K562 (cell line): ENCODE results near the gene NTN4. TPM values are rescaled to one million over a fixed set of nuclear protein-coding genes. Genes with fewer than 3 reads are reported as not detected.

Experiments
- ATAC-seq: fragments of 200-7000 bp; cut with Tn5 transposase; 3 replicates; pipeline ENCODE4 v1.9.1; 2020; ENCODE audit warnings: moderate library complexity
- BruUV-seq: library from RNA; stranded (reverse); fragments of 400-500 nt; replicated peaks from 2 replicates; lab custom pipeline; 2021; lab: Mats Ljungman, UMichigan
- CTCF ChIA-PET: fragments of 300-600 bp; formaldehyde crosslinking; extraction: SDS; loops from one replicate; lab custom pipeline; 2021; ENCODE audit warnings: low intra/inter-chr PET ratio; lab: Yijun Ruan, JAX
- POLR2A ChIA-PET: fragments of 300-600, 350-650 bp; sonication (Branson Sonifier 250); formaldehyde crosslinking; extraction: SDS; loops from one replicate; lab custom pipeline; 2021; ENCODE audit warnings: antibody characterized with exemption, inconsistent platforms; lab: Yijun Ruan, JAX
- DNase-seq, 4 experiments: peaks; one replicate each; pipeline versions ENCODE4 v3.0.0 to v3.0.0-alpha.2; 2011 to 2018; ENCODE audit warnings: low spot score in 3 of 4, mixed read lengths in 3 of 4; ENCODE audit errors: extremely low read depth in 1 of 4
- FAIRE-seq: peaks from 2 replicates; lab custom pipeline; 2011; peaks lifted over from hg19 to GRCh38; lab: Jason Lieb, UNC
- H2AFZ ChIP-seq: 2 replicates; pipeline ENCODE4 v1.6.0; 2011; ENCODE audit warnings: low read depth, low read length, control low read depth, inconsistent platforms
- H3K27ac ChIP-seq: fragments of 200-600 bp; 3 replicates; pipeline ENCODE4 v1.8.0; 2011; ENCODE audit warnings: low read depth, mild to moderate bottlenecking, control low read depth, inconsistent platforms, low read length, moderate library complexity, mixed read lengths; ENCODE audit errors: extremely low read depth
- H3K27me3 ChIP-seq, 2 experiments: fragments of 300-600 bp in 1 of 2; 2 replicates in 1 of 2; 3 replicates in 1 of 2; pipeline versions ENCODE4 v1.6.0 to v1.8.0; 2011; ENCODE audit warnings: inconsistent platforms in 2 of 2, low read length in 2 of 2, mild to moderate bottlenecking in 1 of 2, mixed read lengths in 1 of 2, moderate library complexity in 1 of 2; ENCODE audit not compliant: control insufficient read depth in 2 of 2, insufficient read depth in 2 of 2
- H3K36me3 ChIP-seq: fragments of 300-600 bp; 3 replicates; pipeline ENCODE4 v1.8.0; 2011; ENCODE audit warnings: mild to moderate bottlenecking, low read length, inconsistent platforms; ENCODE audit not compliant: control insufficient read depth, insufficient read depth
- H3K4me1 ChIP-seq, 2 experiments: fragments of 200-600 bp in 1 of 2; replicated peaks in 1 of 2; 2 replicates in 1 of 2; 3 replicates in 1 of 2; pipeline versions ENCODE4 v1.5.1 to v1.8.0; 2011; ENCODE audit warnings: inconsistent platforms in 2 of 2, low read length in 2 of 2, mild to moderate bottlenecking in 1 of 2, mixed read lengths in 1 of 2, moderate library complexity in 1 of 2; ENCODE audit not compliant: control insufficient read depth in 2 of 2, insufficient read depth in 2 of 2
- H3K4me2 ChIP-seq: 2 replicates; pipeline ENCODE4 v1.6.1; 2011; ENCODE audit warnings: low read length, control low read depth, inconsistent platforms, mixed read lengths; ENCODE audit not compliant: insufficient read depth
- H3K4me3 ChIP-seq: fragments of 200-600 bp; sonication (generic), shearing (Covaris generic); 2 replicates; pipeline ENCODE4 v1.5.1; 2016; ENCODE audit warnings: control low read depth, inconsistent platforms
- H3K79me2 ChIP-seq: fragments of 200-600 bp; 3 replicates; pipeline ENCODE4 v1.8.0; 2011; ENCODE audit warnings: low read length, inconsistent platforms; ENCODE audit not compliant: control insufficient read depth, insufficient read depth
- H3K9ac ChIP-seq, 2 experiments: 2 replicates each; pipeline versions ENCODE4 v1.6.0 to v1.6.1; 2011; ENCODE audit warnings: low read depth in 2 of 2, low read length in 2 of 2, control low read depth in 1 of 2, inconsistent platforms in 1 of 2, mild to moderate bottlenecking in 1 of 2, mixed read lengths in 1 of 2; ENCODE audit not compliant: insufficient read depth in 1 of 2
- H3K9me1 ChIP-seq: one replicate; pipeline ENCODE4 v1.6.0; 2011; ENCODE audit warnings: inconsistent platforms, mild to moderate bottlenecking, low read length, moderate library complexity; ENCODE audit not compliant: control insufficient read depth, insufficient read depth
- H3K9me3 ChIP-seq: replicated peaks from 2 replicates; pipeline ENCODE4 v1.5.1; 2011; ENCODE audit warnings: low read depth, low read length, inconsistent platforms; ENCODE audit not compliant: control insufficient read depth, insufficient read depth
- H4K20me1 ChIP-seq: replicated peaks from 2 replicates; pipeline ENCODE4 v1.6.1; 2011; ENCODE audit warnings: low read length, inconsistent platforms, mixed read lengths; ENCODE audit not compliant: control insufficient read depth, insufficient read depth
- EGR1 ChIP-seq: fragments of 450-650 bp; conservative IDR thresholded peaks from 2 replicates; pipeline ENCODE4 v1.6.1; 2017; ENCODE audit warnings: mild to moderate bottlenecking
- EP400 ChIP-seq: fragments of 450-650 bp; IDR thresholded peaks from 2 replicates; pipeline ENCODE4 v1.6.1; 2017; ENCODE audit warnings: antibody characterized with exemption, mild to moderate bottlenecking, moderate library complexity
- GABPA ChIP-seq: fragments of 200-800 bp; sonication (Bioruptor generic); conservative IDR thresholded peaks from 2 replicates; pipeline ENCODE4 v1.6.1; 2016; ENCODE audit warnings: low read depth, missing genetic modification characterization, missing compliant biosample characterization
- HDAC6 ChIP-seq: IDR thresholded peaks from 2 replicates; pipeline ENCODE4 v1.6.1; 2012; ENCODE audit warnings: low read depth, mild to moderate bottlenecking, control low read depth, inconsistent platforms, low read length, moderate library complexity
- MEF2D ChIP-seq: conservative IDR thresholded peaks from 2 replicates; pipeline ENCODE4 v1.6.1; 2016; ENCODE audit warnings: low read depth, missing genetic modification characterization, missing compliant biosample characterization
- TAL1 ChIP-seq: fragments of 450-650 bp; IDR thresholded peaks from 2 replicates; pipeline ENCODE4 v1.6.1; 2016; ENCODE audit warnings: mild to moderate bottlenecking
- ZBTB8A ChIP-seq: fragments of 450-650 bp; IDR thresholded peaks from 2 replicates; pipeline ENCODE4 v1.6.1; 2018; ENCODE audit warnings: mild to moderate bottlenecking, moderate library complexity; ENCODE audit not compliant: partially characterized antibody
- ZNF695 ChIP-seq: fragments of 450-650 bp; formaldehyde crosslinking; IDR thresholded peaks from 2 replicates; pipeline ENCODE4 v1.4.0; 2020; ENCODE audit warnings: mild to moderate bottlenecking, moderate library complexity
- ZNF766 ChIP-seq: fragments of 200-800 bp; sonication (Bioruptor generic); conservative IDR thresholded peaks from 2 replicates; pipeline ENCODE4 v1.6.1; 2016; ENCODE audit warnings: missing genetic modification characterization, missing compliant biosample characterization
- WGBS: fragments of 100-300 bp; shearing (Covaris generic); methylation state at CpG from one replicate; pipeline ENCODE4 v1.1.6; 2016; ENCODE audit warnings: low coverage, mixed read lengths; ENCODE audit not compliant: insufficient coverage; ENCODE audit errors: missing lambda C conversion rate; 5-methylcytosine and 5-hydroxymethylcytosine counted together
- in situ Hi-C: fragments of 300-500 bp; cut with MboI; formaldehyde crosslinking; loops from 4 replicates; pipeline ENCODE4 v1.15.0; 2018; ENCODE audit warnings: inconsistent platforms, mixed read lengths
- intact Hi-C: fragments of 100-400 bp; cut with micrococcal nuclease; formaldehyde crosslinking; loops from 2 replicates; pipeline ENCODE4 v1.14.2; 2022
- polyA plus RNA-seq, 8 experiments: library from polyadenylated mRNA; depleted of rRNA in 4 of 8; stranded (reverse) in 5 of 8; unstranded in 3 of 8; fragments of >200 nt; fragmentation: Nextera tagmentation in 2 of 8; fragmentation: Illumina TruSeq in 1 of 8; extraction: Ambion mirVana in 2 of 8; extraction: Trizol in 1 of 8; gene quantifications; 2 replicates each; pipeline versions ENCODE4 v1.2.1 to v1.2.3, GENCODE V29; 2011 to 2014; ENCODE audit warnings: inconsistent platforms in 1 of 8, missing spikeins in 1 of 8
- total RNA-seq, 7 experiments: library from RNA; depleted of rRNA in 6 of 7; stranded (reverse); fragments of >200 nt in 6 of 7; fragmentation: Illumina TruSeq in 2 of 7; extraction: Trizol in 2 of 7; gene quantifications; 2 replicates each; pipeline versions ENCODE4 v1.2.1 to v1.2.3, GENCODE V29; 2011 to 2021; ENCODE audit warnings: low replicate concordance in 1 of 7
- TF ChIP-seq, protein P1 (sequence below), 2 experiments: fragments of 250-450 bp in 1 of 2; fragments of 450-650 bp in 1 of 2; sonication (Bioruptor Pico) in 1 of 2; IDR thresholded peaks; 2 replicates each; pipeline versions ENCODE4 v1.6.1 to v1.8.0; 2016 to 2021; ENCODE audit warnings: mild to moderate bottlenecking in 2 of 2, moderate library complexity in 2 of 2, missing compliant biosample characterization in 1 of 2, missing genetic modification characterization in 1 of 2
- TF ChIP-seq, protein P2 (sequence below), 3 experiments: fragments of 200-800 bp in 1 of 3; fragments of 250-450 bp in 1 of 3; fragments of 450-650 bp in 1 of 3; sonication (Bioruptor Pico) in 1 of 3; sonication (Bioruptor generic) in 1 of 3; formaldehyde crosslinking in 1 of 3; IDR thresholded peaks; 2 replicates each; pipeline versions ENCODE4 v1.6.1 to v1.8.0; 2016 to 2022; ENCODE audit warnings: mild to moderate bottlenecking in 2 of 3, missing genetic modification characterization in 2 of 3, missing compliant biosample characterization in 1 of 3, moderate library complexity in 1 of 3

The NTN4 gene
- total and polyA plus RNA-seq, 9 of the 15 experiments (the other 6 are each of a cell fraction or from before 2014, with no cell fraction given) = 0.13 TPM; not detected in 8

DNA sequence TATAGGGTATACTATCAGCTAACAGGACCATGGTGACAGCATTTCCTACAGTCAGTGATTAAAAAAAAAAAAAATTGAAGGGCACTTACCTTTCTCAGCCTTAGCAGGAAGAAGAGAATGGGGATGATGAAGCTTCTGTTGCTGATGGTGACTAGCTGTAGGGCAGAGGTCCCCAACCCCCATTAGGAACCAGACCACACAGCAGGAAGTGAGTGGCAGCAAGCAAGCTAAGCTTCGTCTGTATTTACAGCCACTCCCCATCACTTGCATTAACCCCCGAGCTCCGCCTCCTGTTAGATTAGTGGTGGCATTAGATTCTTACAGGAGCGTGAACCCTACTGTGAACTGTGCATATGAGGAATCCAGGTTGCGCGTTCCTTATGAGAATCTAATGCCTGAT is 148.0 kb downstream of the NTN4 start:
- no peak for TF ChIP-seq EP400
- no peak for TF ChIP-seq ZNF766 (CRISPR knock-in tag)
- TF ChIP-seq MEF2D (tag) = no peak
- TF ChIP-seq, protein P1, sequence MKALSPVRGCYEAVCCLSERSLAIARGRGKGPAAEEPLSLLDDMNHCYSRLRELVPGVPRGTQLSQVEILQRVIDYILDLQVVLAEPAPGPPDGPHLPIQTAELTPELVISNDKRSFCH (CRISPR knock-in tag; IDR thresholded peaks at IDR 0.05) = no peak
- TF ChIP-seq, protein P1 (tag; IDR thresholded peaks at IDR 0.05) = no peak
- no peak for TF ChIP-seq ZBTB8A
- no peak for TF ChIP-seq GABPA
- TF ChIP-seq, protein P2, sequence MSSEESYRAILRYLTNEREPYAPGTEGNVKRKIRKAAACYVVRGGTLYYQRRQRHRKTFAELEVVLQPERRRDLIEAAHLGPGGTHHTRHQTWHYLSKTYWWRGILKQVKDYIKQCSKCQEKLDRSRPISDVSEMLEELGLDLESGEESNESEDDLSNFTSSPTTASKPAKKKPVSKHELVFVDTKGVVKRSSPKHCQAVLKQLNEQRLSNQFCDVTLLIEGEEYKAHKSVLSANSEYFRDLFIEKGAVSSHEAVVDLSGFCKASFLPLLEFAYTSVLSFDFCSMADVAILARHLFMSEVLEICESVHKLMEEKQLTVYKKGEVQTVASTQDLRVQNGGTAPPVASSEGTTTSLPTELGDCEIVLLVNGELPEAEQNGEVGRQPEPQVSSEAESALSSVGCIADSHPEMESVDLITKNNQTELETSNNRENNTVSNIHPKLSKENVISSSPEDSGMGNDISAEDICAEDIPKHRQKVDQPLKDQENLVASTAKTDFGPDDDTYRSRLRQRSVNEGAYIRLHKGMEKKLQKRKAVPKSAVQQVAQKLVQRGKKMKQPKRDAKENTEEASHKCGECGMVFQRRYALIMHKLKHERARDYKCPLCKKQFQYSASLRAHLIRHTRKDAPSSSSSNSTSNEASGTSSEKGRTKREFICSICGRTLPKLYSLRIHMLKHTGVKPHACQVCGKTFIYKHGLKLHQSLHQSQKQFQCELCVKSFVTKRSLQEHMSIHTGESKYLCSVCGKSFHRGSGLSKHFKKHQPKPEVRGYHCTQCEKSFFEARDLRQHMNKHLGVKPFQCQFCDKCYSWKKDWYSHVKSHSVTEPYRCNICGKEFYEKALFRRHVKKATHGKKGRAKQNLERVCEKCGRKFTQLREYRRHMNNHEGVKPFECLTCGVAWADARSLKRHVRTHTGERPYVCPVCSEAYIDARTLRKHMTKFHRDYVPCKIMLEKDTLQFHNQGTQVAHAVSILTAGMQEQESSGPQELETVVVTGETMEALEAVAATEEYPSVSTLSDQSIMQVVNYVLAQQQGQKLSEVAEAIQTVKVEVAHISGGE (CRISPR knock-in tag; IDR thresholded peaks at IDR 0.05) = no peak
- TF ChIP-seq HDAC6 = no peak
- no peak for TF ChIP-seq TAL1
- TF ChIP-seq EGR1 = no peak
- no peak for TF ChIP-seq ZNF695 (CRISPR knock-in tag)
- no TSS peak for BruUV-seq
- Histone ChIP-seq H3K9me3 (no peaks in the 10 kb centered on the region), H4K20me1 (no peaks in the 10 kb centered on the region), H2AFZ (no peak overlapping the region), H3K9ac (no peak overlapping the region), H3K4me2 (no peak overlapping the region), H3K36me3 (no peaks in the 10 kb centered on the region), H3K79me2 (no peaks in the 10 kb centered on the region), H3K4me3 (no peak overlapping the region), H3K27me3 (peaks cover 5 to 19% of the 10 kb centered on the region in 2 experiments; a peak in 3 of 5 replicates), H3K9me1 (no peaks in the 10 kb centered on the region), H3K27ac (no peak overlapping the region), H3K4me1 (no peaks in the 10 kb centered on the region)
- WGBS = 2% methylated on average over 6 of the region's 6 CpGs
- CTCF ChIA-PET = no interaction called here
- intact Hi-C loops (no loop called here), in situ Hi-C loops (no loop called here)
- FAIRE-seq (no peak), ATAC-seq (no peak), DNase-seq (no peak)
- POLR2A ChIA-PET = interaction anchor here (0.6 kb wide), 3 partner anchors 59 to 103 kb away, joined by 3 read pairs; no protein-coding TSS in a partner anchor
